GM12878 (cell line): ENCODE results near the gene CLMP. TPM values are rescaled to one million over a fixed set of nuclear protein-coding genes. Genes with fewer than 3 reads are reported as not detected.

Experiments
- ATAC-seq: fragments of 200-7000 bp; cut with Tn5 transposase; 3 replicates; pipeline ENCODE4 v1.9.1; 2020; ENCODE audit warnings: mild to moderate bottlenecking, moderate library complexity
- BruUV-seq: library from RNA; stranded (reverse); fragments of 400-500 nt; replicated peaks from 2 replicates; lab custom pipeline; 2021; lab: Mats Ljungman, UMichigan
- CTCF ChIA-PET: fragments of 300-600 bp; sonication (Branson Sonifier 250); formaldehyde crosslinking; extraction: SDS; loops from one replicate; lab custom pipeline; 2021; ENCODE audit warnings: inconsistent platforms; lab: Yijun Ruan, JAX
- POLR2A ChIA-PET: fragments of 350-600 bp; formaldehyde crosslinking; extraction: SDS; loops from one replicate; lab custom pipeline; 2021; ENCODE audit warnings: inconsistent platforms; lab: Charles Lee
- RAD21 ChIA-PET: fragments of 300-600 bp; sonication (Branson Sonifier 250); formaldehyde crosslinking; loops from one replicate; lab custom pipeline; 2023; ENCODE audit warnings: antibody characterized with exemption; ENCODE audit not compliant: unreplicated experiment; lab: Charles Lee
- SMC1A ChIA-PET: fragments of 300-600 bp; sonication (Branson Sonifier 250); formaldehyde crosslinking; loops from one replicate; lab custom pipeline; 2023; ENCODE audit not compliant: unreplicated experiment, uncharacterized antibody; lab: Charles Lee
- DNase-seq: peaks from one replicate; pipeline ENCODE4 v3.0.0-alpha.2; 2011; ENCODE audit warnings: low read depth, low spot score
- FAIRE-seq: peaks from 3 replicates; lab custom pipeline; 2011; peaks lifted over from hg19 to GRCh38; lab: Jason Lieb, UNC
- H2AFZ ChIP-seq: 2 replicates; pipeline ENCODE4 v1.6.0; 2011; ENCODE audit warnings: low read depth, low read length, control low read depth; ENCODE audit not compliant: control insufficient read depth
- H3K27ac ChIP-seq: 2 replicates; pipeline ENCODE4 v1.5.1; 2011; ENCODE audit warnings: control low read depth; ENCODE audit not compliant: control insufficient read depth, insufficient read depth
- H3K27me3 ChIP-seq, 2 experiments: replicated peaks in 1 of 2; 2 replicates each; pipeline versions ENCODE4 v1.6.0 to v1.6.1; 2011; ENCODE audit warnings: low read length in 1 of 2; ENCODE audit not compliant: control insufficient read depth in 2 of 2, insufficient read depth in 2 of 2
- H3K36me3 ChIP-seq, 2 experiments: 2 replicates each; pipeline ENCODE4 v1.5.1; 2011; ENCODE audit warnings: low read length in 1 of 2; ENCODE audit not compliant: control insufficient read depth in 2 of 2, insufficient read depth in 2 of 2
- H3K4me1 ChIP-seq: 2 replicates; pipeline ENCODE4 v1.6.1; 2011; ENCODE audit warnings: mild to moderate bottlenecking, low read length, moderate library complexity, mixed read lengths; ENCODE audit not compliant: control insufficient read depth, insufficient read depth
- H3K4me2 ChIP-seq: 2 replicates; pipeline ENCODE4 v1.6.0; 2011; ENCODE audit warnings: control low read depth; ENCODE audit not compliant: control insufficient read depth, insufficient read depth
- H3K4me3 ChIP-seq: fragments of 200-600 bp; sonication (generic); 2 replicates; pipeline ENCODE4 v1.5.1; 2016
- H3K79me2 ChIP-seq: 2 replicates; pipeline ENCODE4 v1.6.0; 2011; ENCODE audit warnings: low read length; ENCODE audit not compliant: control insufficient read depth, insufficient read depth
- H3K9ac ChIP-seq: 2 replicates; pipeline ENCODE4 v1.8.0; 2011; ENCODE audit warnings: low read length, control low read depth, mixed read lengths; ENCODE audit not compliant: control insufficient read depth, insufficient read depth
- H3K9me3 ChIP-seq: replicated peaks from 3 replicates; pipeline ENCODE4 v1.5.1; 2011; ENCODE audit warnings: mild to moderate bottlenecking, low read length; ENCODE audit not compliant: control insufficient read depth, insufficient read depth
- H4K20me1 ChIP-seq: 2 replicates; pipeline ENCODE4 v1.6.0; 2011; ENCODE audit not compliant: control insufficient read depth, insufficient read depth
- CBX5 ChIP-seq: sonication (generic); IDR thresholded peaks from 2 replicates; pipeline ENCODE4 v1.6.1; 2016; ENCODE audit warnings: low read depth, moderate library complexity, mild to moderate bottlenecking, inconsistent platforms
- CEBPZ ChIP-seq: fragments of 150-350 bp; IDR thresholded peaks from 2 replicates; pipeline ENCODE4 v1.6.1; 2016; ENCODE audit warnings: low read depth, low read length
- CHD4 ChIP-seq: fragments of 200-600 bp; sonication (generic); IDR thresholded peaks from 2 replicates; pipeline ENCODE4 v1.6.1; 2016; ENCODE audit warnings: mild to moderate bottlenecking
- DPF2 ChIP-seq: fragments of 450-650 bp; IDR thresholded peaks from 2 replicates; pipeline ENCODE4 v1.6.1; 2017; ENCODE audit warnings: mild to moderate bottlenecking
- ESRRA ChIP-seq: IDR thresholded peaks from 2 replicates; pipeline ENCODE4 v1.6.1; 2012; ENCODE audit warnings: mild to moderate bottlenecking, low read length, improper control_type of control experiment
- ETV6 ChIP-seq, 2 experiments: fragments of 450-650 bp in 1 of 2; IDR thresholded peaks in 1 of 2; conservative IDR thresholded peaks in 1 of 2; 2 replicates each; pipeline ENCODE4 v1.6.1; 2014; ENCODE audit warnings: antibody characterized with exemption in 1 of 2, borderline replicate concordance in 1 of 2, low read depth in 1 of 2, mild to moderate bottlenecking in 1 of 2, moderate library complexity in 1 of 2
- FOS ChIP-seq: IDR thresholded peaks from 3 replicates; pipeline ENCODE4 v1.6.1; 2011; ENCODE audit warnings: borderline replicate concordance; ENCODE audit not compliant: insufficient read length; ENCODE audit errors: extremely low read depth
- FOXK2 ChIP-seq: fragments of 450-650 bp; IDR thresholded peaks from 2 replicates; pipeline ENCODE4 v1.6.1; 2017; ENCODE audit warnings: mild to moderate bottlenecking, moderate library complexity
- MTA2 ChIP-seq: fragments of 450-650 bp; IDR thresholded peaks from 2 replicates; pipeline ENCODE4 v1.6.1; 2016; ENCODE audit warnings: low read depth, mild to moderate bottlenecking, moderate library complexity
- MYB ChIP-seq: fragments of 150-350 bp; IDR thresholded peaks from 2 replicates; pipeline ENCODE4 v1.6.1; 2014; ENCODE audit warnings: mild to moderate bottlenecking, low read depth, low read length, borderline replicate concordance
- NKRF ChIP-seq: fragments of 450-650 bp; conservative IDR thresholded peaks from 2 replicates; pipeline ENCODE4 v1.6.1; 2017; ENCODE audit warnings: mild to moderate bottlenecking, moderate library complexity
- NR2C1 ChIP-seq: fragments of 450-650 bp; IDR thresholded peaks from 2 replicates; pipeline ENCODE4 v1.6.1; 2017; ENCODE audit warnings: antibody characterized with exemption, mild to moderate bottlenecking, moderate library complexity
- SPI1 ChIP-seq: IDR thresholded peaks from 2 replicates; pipeline ENCODE4 v1.6.1; 2011; ENCODE audit warnings: low read depth, mild to moderate bottlenecking, low read length, moderate library complexity, borderline replicate concordance; ENCODE audit not compliant: insufficient read depth
- SREBF1 ChIP-seq: IDR thresholded peaks from 2 replicates; pipeline ENCODE4 v1.6.1; 2012; ENCODE audit warnings: mild to moderate bottlenecking, low read length
- SREBF2 ChIP-seq: IDR thresholded peaks from 2 replicates; pipeline ENCODE4 v1.6.1; 2012; ENCODE audit warnings: mild to moderate bottlenecking, low read length
- TARDBP ChIP-seq: IDR thresholded peaks from 2 replicates; pipeline ENCODE4 v1.6.1; 2016; ENCODE audit warnings: borderline replicate concordance
- TCF7 ChIP-seq: IDR thresholded peaks from 2 replicates; pipeline ENCODE4 v1.6.1; 2014; ENCODE audit warnings: antibody characterized with exemption, borderline replicate concordance
- WRNIP1 ChIP-seq: IDR thresholded peaks from 2 replicates; pipeline ENCODE4 v1.6.1; 2011; ENCODE audit warnings: low read depth, low read length, improper control_type of control experiment, borderline replicate concordance
- YBX1 ChIP-seq: fragments of 450-650 bp; IDR thresholded peaks from 2 replicates; pipeline ENCODE4 v1.6.1; 2016; ENCODE audit warnings: antibody characterized with exemption
- YY1 ChIP-seq: IDR thresholded peaks from 2 replicates; pipeline ENCODE4 v1.6.1; 2011; ENCODE audit warnings: low read depth, mild to moderate bottlenecking, low read length
- WGBS: methylation state at CpG from one replicate; pipeline ENCODE4 v1.1.6; 2016; ENCODE audit warnings: low lambda C conversion rate; ENCODE audit not compliant: insufficient replicate concordance, insufficient coverage; ENCODE audit errors: missing lambda C conversion rate; 5-methylcytosine and 5-hydroxymethylcytosine counted together
- in situ Hi-C: fragments of 300-500 bp; cut with MboI; formaldehyde crosslinking; loops from 9 replicates; pipeline ENCODE4 v1.14.3; 2018; ENCODE audit warnings: mixed read lengths
- intact Hi-C: fragments of 100-400 bp; cut with micrococcal nuclease; formaldehyde crosslinking; loops from one replicate; pipeline ENCODE4 v1.14.2; 2022; ENCODE audit not compliant: unreplicated experiment
- polyA plus RNA-seq, 11 experiments: library from polyadenylated mRNA; depleted of rRNA in 4 of 11; unstranded in 6 of 11; stranded (reverse) in 5 of 11; fragments of >200 nt; fragmentation: Nextera tagmentation in 4 of 11; fragmentation: Illumina TruSeq in 1 of 11; extraction: Ambion mirVana in 4 of 11; extraction: Trizol in 1 of 11; gene quantifications; 1 replicate in 1 of 11; 2 replicates in 10 of 11; pipeline versions ENCODE4 v1.2.1 to v1.2.3, GENCODE V29; 2011 to 2016; ENCODE audit warnings: inconsistent platforms in 2 of 11, missing spikeins in 2 of 11, low read depth in 1 of 11
- total RNA-seq, 4 experiments: library from RNA; depleted of rRNA in 3 of 4; stranded (reverse); fragments of >200 nt in 3 of 4; fragmentation: Illumina TruSeq in 1 of 4; extraction: Trizol in 1 of 4; gene quantifications; 2 replicates each; pipeline versions ENCODE4 v1.2.1 to v1.2.3, GENCODE V29; 2013 to 2021

CLMP gene
- total and polyA plus RNA-seq, 10 of the 15 experiments (the other 5 are each of a cell fraction or from before 2014, with no cell fraction given), result 0.01 to 0.71 (median 0.20) TPM; not detected in 4

GRCh38 chr11:123145220-123145619 lies 49.8 kb downstream of the CLMP start:
- no TSS peak for BruUV-seq
- no peak for ATAC-seq
- SMC1A ChIA-PET, result no interaction called here
- intact Hi-C loops, result no loop called here
- H3K27me3 ChIP-seq, result peaks cover 3 to 4% of the 10 kb centered on the region in 2 experiments
- H3K36me3 ChIP-seq, result no peaks in the 10 kb centered on the region
- H2AFZ ChIP-seq, result no peak overlapping the region
- 49% methylated on average over 13 of the region's 13 CpGs for WGBS
- FAIRE-seq, result no peak
- POLR2A ChIA-PET, result no interaction called here
- CTCF ChIA-PET, result interaction anchor here (1.3 kb wide), 1 partner anchor 21 kb away, joined by 4 read pairs; no protein-coding TSS in a partner anchor
- TF ChIP-seq ESRRA (no peak), DPF2 (no peak), YY1 (no peak), CBX5 (no peak), NR2C1 (no peak), MYB (no peak), CHD4 (no peak), MTA2 (no peak), FOS (no peak), SPI1 (no peak), CEBPZ (no peak), NKRF (no peak), WRNIP1 (no peak), SREBF2 (no peak), FOXK2 (no peak), ETV6 (conservative IDR thresholded peaks at IDR 0.05 in 1 of 2, IDR thresholded peaks at IDR 0.05 in 1 of 2; ENCODE audit: borderline replicate concordance in 1 of 2, low read depth in 1 of 2) (no peak), SREBF1 (no peak), TCF7 (no peak), YBX1 (no peak), TARDBP (no peak)
- TF ChIP-seq, all 136 proteins: peak for 0
- RAD21 ChIA-PET, result no interaction called here
- no peak overlapping the region for H3K9ac ChIP-seq
- H3K9me3 ChIP-seq, result no peaks in the 10 kb centered on the region
- no peak for DNase-seq
- H3K4me1 ChIP-seq, result no peaks in the 10 kb centered on the region
- in situ Hi-C loops, result no loop called here
- no peak overlapping the region for H3K4me3 ChIP-seq
- H3K4me2 ChIP-seq, result no peak overlapping the region
- H3K27ac ChIP-seq, result no peak overlapping the region
- no peaks in the 10 kb centered on the region for H3K79me2 ChIP-seq
- no peaks in the 10 kb centered on the region for H4K20me1 ChIP-seq
